ENCODE results near the gene MEAF6.

DNA sequence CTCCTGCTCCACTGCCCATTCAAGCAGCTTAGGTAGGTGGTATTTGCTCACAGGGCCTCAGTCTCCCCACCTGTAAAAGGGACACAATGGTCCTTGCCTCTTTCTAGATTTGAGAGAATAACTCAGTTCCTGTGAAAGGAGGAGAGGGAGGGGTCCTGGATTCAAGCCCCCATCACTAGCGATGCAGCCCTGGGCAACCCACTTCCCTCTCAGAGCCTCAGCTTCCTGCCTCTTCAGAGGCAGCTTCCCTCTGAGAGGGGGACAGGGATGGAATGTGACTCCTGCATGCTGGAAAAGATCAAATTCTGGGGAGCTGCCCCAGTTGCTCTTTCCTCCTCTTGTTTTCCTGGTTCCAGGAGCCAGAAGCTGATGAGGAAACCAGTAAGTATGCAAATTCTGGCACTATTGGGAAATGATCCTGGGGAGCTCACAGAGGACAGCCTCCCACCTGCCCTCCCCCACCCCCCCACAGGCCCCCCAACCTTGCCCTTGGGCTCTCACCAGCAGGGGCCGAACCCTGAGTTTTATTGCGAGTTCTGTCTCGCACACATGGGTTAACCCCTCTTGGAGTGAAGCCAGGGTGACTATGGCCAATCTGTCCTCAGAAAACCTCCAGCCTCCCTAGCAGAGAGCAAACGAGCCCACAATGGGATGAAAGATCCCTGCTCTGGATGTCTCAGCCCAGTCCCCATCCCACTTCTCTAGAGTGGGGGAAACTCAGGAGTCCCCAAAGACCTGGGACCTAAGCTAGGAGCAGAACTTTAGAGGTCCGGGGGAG, 28.5 kb downstream of the MEAF6 start:
- TF ChIP-seq POLR2A (IDR thresholded peaks at IDR 0.05) (no peak), CTCF (IDR thresholded peaks at IDR 0.05) (no peak)
